Mesendoderm (in vitro differentiated cells): ENCODE data around the gene PPP1R13B.

ENCODE experiments used
- DNase-seq: peaks from one replicate; pipeline ENCODE4 v3.0.0; 2013
- H2AK5ac ChIP-seq: 2 replicates; pipeline ENCODE4 v1.6.1; 2013; ENCODE audit warnings: low read length, inconsistent platforms
- H2BK120ac ChIP-seq: 2 replicates; pipeline ENCODE4 v1.6.1; 2013; ENCODE audit warnings: low read depth, mild to moderate bottlenecking, low read length, moderate library complexity, mixed read lengths
- H2BK15ac ChIP-seq: replicated peaks from 2 replicates; pipeline ENCODE4 v1.6.1; 2013; ENCODE audit warnings: low read depth, mild to moderate bottlenecking, moderate library complexity
- H2BK5ac ChIP-seq: 2 replicates; pipeline ENCODE4 v1.6.1; 2013; ENCODE audit warnings: low read length, inconsistent platforms
- H3K18ac ChIP-seq: 2 replicates; pipeline ENCODE4 v1.6.1; 2013; ENCODE audit warnings: mild to moderate bottlenecking, low read length, mixed read lengths
- H3K23ac ChIP-seq: one replicate; pipeline ENCODE4 v1.6.1; 2013; ENCODE audit warnings: low read length
- H3K27ac ChIP-seq: 2 replicates; pipeline ENCODE4 v1.5.1; 2013; ENCODE audit warnings: low read depth, mild to moderate bottlenecking, inconsistent platforms, low read length, moderate library complexity
- H3K27me3 ChIP-seq: 2 replicates; pipeline ENCODE4 v1.6.1; 2013; ENCODE audit warnings: low read length, control low read depth, mild to moderate bottlenecking, inconsistent platforms; ENCODE audit not compliant: insufficient read depth, poor library complexity
- H3K36me3 ChIP-seq: 2 replicates; pipeline ENCODE4 v1.6.1; 2013; ENCODE audit warnings: low read length, inconsistent platforms; ENCODE audit not compliant: control insufficient read depth, insufficient read depth
- H3K4ac ChIP-seq: one replicate; pipeline ENCODE4 v1.6.1; 2013; ENCODE audit warnings: low read depth, mild to moderate bottlenecking, low read length, moderate library complexity
- H3K4me1 ChIP-seq: 2 replicates; pipeline ENCODE4 v1.6.1; 2013; ENCODE audit warnings: low read depth, low read length, inconsistent platforms; ENCODE audit not compliant: control insufficient read depth
- H3K4me2 ChIP-seq: 2 replicates; pipeline ENCODE4 v1.6.1; 2013; ENCODE audit warnings: low read length
- H3K4me3 ChIP-seq: 2 replicates; pipeline ENCODE4 v1.5.1; 2013; ENCODE audit warnings: mild to moderate bottlenecking, low read length
- H3K56ac ChIP-seq: one replicate; pipeline ENCODE4 v1.6.1; 2013; ENCODE audit warnings: low read length
- H3K79me1 ChIP-seq: 2 replicates; pipeline ENCODE4 v1.6.1; 2013; ENCODE audit warnings: low read length, inconsistent platforms
- H3K79me2 ChIP-seq: 2 replicates; pipeline ENCODE4 v1.6.1; 2013; ENCODE audit warnings: mild to moderate bottlenecking, low read length; ENCODE audit not compliant: control insufficient read depth, insufficient read depth
- H3K9ac ChIP-seq: 2 replicates; pipeline ENCODE4 v1.6.1; 2013; ENCODE audit warnings: low read length, inconsistent platforms
- H4K5ac ChIP-seq: one replicate; pipeline ENCODE4 v1.6.1; 2013; ENCODE audit warnings: low read length
- H4K8ac ChIP-seq: one replicate; pipeline ENCODE4 v1.6.1; 2013; ENCODE audit warnings: low read depth, mild to moderate bottlenecking, control low read depth, low read length, moderate library complexity
- WGBS: extraction: QIAGEN DNeasy Blood & Tissue Kit; methylation state at CpG from one replicate; pipeline ENCODE4 v1.1.7; 2013; ENCODE audit warnings: low lambda C conversion rate, missing lambda C conversion rate; ENCODE audit not compliant: insufficient coverage; ENCODE audit errors: extremely low coverage; 5-methylcytosine and 5-hydroxymethylcytosine counted together

PPP1R13B gene

GRCh38 chr14:103703433-103704385 lies 143.7 kb downstream of the PPP1R13B start:
- Histone ChIP-seq H3K79me1 (no peaks in the 10 kb centered on the region), H3K4me3 (no peak overlapping the region), H3K4me2 (no peak overlapping the region), H3K4me1 (no peaks in the 10 kb centered on the region), H3K9ac (no peak overlapping the region), H2AK5ac (no peak overlapping the region), H3K27ac (no peak overlapping the region), H3K36me3 (peaks cover 11% of the 10 kb centered on the region), H3K23ac (no peak overlapping the region), H4K8ac (no peak overlapping the region), H3K79me2 (no peaks in the 10 kb centered on the region), H2BK120ac (no peak overlapping the region), H2BK15ac (no peak overlapping the region), H3K18ac (no peak overlapping the region), H3K4ac (no peak overlapping the region), H4K5ac (no peak overlapping the region), H3K27me3 (no peaks in the 10 kb centered on the region), H3K56ac (no peak overlapping the region), H2BK5ac (no peak overlapping the region)
- WGBS, result no CpG with 5 or more reads among the region's 24 CpGs
- no peak for DNase-seq

- no peak overlapping the region for H2AK5ac ChIP-seq
- DNase-seq, result no peak
- WGBS, result no CpG with 5 or more reads among the region's 29 CpGs
- H3K56ac ChIP-seq, result no peak overlapping the region
- H2BK120ac ChIP-seq, result no peak overlapping the region
- no peak overlapping the region for H4K8ac ChIP-seq
- no peak overlapping the region for H2BK15ac ChIP-seq
- no peaks in the 10 kb centered on the region for H3K27me3 ChIP-seq
- H3K9ac ChIP-seq, result no peak overlapping the region
- H3K36me3 ChIP-seq, result peaks cover 7% of the 10 kb centered on the region
- no peaks in the 10 kb centered on the region for H3K4me1 ChIP-seq
- H3K23ac ChIP-seq, result no peak overlapping the region
- no peak overlapping the region for H2BK5ac ChIP-seq
- H3K18ac ChIP-seq, result no peak overlapping the region
- H3K79me2 ChIP-seq, result no peaks in the 10 kb centered on the region
- H3K4ac ChIP-seq, result no peak overlapping the region
- no peaks in the 10 kb centered on the region for H3K79me1 ChIP-seq
- no peak overlapping the region for H3K4me2 ChIP-seq
- no peak overlapping the region for H4K5ac ChIP-seq
- H3K4me3 ChIP-seq, result no peak overlapping the region
- H3K27ac ChIP-seq, result no peak overlapping the region
These were observed 144.6 kb downstream of the PPP1R13B start for GRCh38 chr14:103702497-103703432.

GRCh38 chr14:103702095-103702494 lies 145.3 kb downstream of the PPP1R13B start:
- no peak overlapping the region for H2BK5ac ChIP-seq
- no peak overlapping the region for H3K4me2 ChIP-seq
- H3K4me1 ChIP-seq, result no peaks in the 10 kb centered on the region
- H3K9ac ChIP-seq, result no peak overlapping the region
- no peak overlapping the region for H2AK5ac ChIP-seq
- H2BK15ac ChIP-seq, result no peak overlapping the region
- no peak for DNase-seq
- no peak overlapping the region for H3K56ac ChIP-seq
- no peak overlapping the region for H3K23ac ChIP-seq
- H3K79me2 ChIP-seq, result no peaks in the 10 kb centered on the region
- no CpG with 5 or more reads among the region's 5 CpGs for WGBS
- no peak overlapping the region for H3K4ac ChIP-seq
- H3K79me1 ChIP-seq, result no peaks in the 10 kb centered on the region
- H3K27ac ChIP-seq, result no peak overlapping the region
- no peak overlapping the region for H3K18ac ChIP-seq
- no peak overlapping the region for H3K4me3 ChIP-seq
- H3K27me3 ChIP-seq, result no peaks in the 10 kb centered on the region
- H3K36me3 ChIP-seq, result peaks cover 7% of the 10 kb centered on the region
- H4K8ac ChIP-seq, result no peak overlapping the region
- H4K5ac ChIP-seq, result no peak overlapping the region
- H2BK120ac ChIP-seq, result no peak overlapping the region

GRCh38 chr14:103700753-103701490 lies 146.5 kb downstream of the PPP1R13B start:
- H2BK15ac ChIP-seq, result no peak overlapping the region
- H3K23ac ChIP-seq, result no peak overlapping the region
- no peak overlapping the region for H4K5ac ChIP-seq
- H3K36me3 ChIP-seq, result peaks cover 7% of the 10 kb centered on the region
- H4K8ac ChIP-seq, result no peak overlapping the region
- H3K79me1 ChIP-seq, result no peaks in the 10 kb centered on the region
- no peak overlapping the region for H3K4me2 ChIP-seq
- DNase-seq, result no peak
- no peaks in the 10 kb centered on the region for H3K79me2 ChIP-seq
- H3K56ac ChIP-seq, result no peak overlapping the region
- H3K18ac ChIP-seq, result no peak overlapping the region
- no peak overlapping the region for H3K4me3 ChIP-seq
- no peak overlapping the region for H3K4ac ChIP-seq
- WGBS, result no CpG with 5 or more reads among the region's 21 CpGs
- H2AK5ac ChIP-seq, result no peak overlapping the region
- H3K27me3 ChIP-seq, result no peaks in the 10 kb centered on the region
- no peak overlapping the region for H2BK5ac ChIP-seq
- H3K4me1 ChIP-seq, result no peaks in the 10 kb centered on the region
- H2BK120ac ChIP-seq, result no peak overlapping the region
- H3K9ac ChIP-seq, result no peak overlapping the region
- H3K27ac ChIP-seq, result no peak overlapping the region

DNA sequence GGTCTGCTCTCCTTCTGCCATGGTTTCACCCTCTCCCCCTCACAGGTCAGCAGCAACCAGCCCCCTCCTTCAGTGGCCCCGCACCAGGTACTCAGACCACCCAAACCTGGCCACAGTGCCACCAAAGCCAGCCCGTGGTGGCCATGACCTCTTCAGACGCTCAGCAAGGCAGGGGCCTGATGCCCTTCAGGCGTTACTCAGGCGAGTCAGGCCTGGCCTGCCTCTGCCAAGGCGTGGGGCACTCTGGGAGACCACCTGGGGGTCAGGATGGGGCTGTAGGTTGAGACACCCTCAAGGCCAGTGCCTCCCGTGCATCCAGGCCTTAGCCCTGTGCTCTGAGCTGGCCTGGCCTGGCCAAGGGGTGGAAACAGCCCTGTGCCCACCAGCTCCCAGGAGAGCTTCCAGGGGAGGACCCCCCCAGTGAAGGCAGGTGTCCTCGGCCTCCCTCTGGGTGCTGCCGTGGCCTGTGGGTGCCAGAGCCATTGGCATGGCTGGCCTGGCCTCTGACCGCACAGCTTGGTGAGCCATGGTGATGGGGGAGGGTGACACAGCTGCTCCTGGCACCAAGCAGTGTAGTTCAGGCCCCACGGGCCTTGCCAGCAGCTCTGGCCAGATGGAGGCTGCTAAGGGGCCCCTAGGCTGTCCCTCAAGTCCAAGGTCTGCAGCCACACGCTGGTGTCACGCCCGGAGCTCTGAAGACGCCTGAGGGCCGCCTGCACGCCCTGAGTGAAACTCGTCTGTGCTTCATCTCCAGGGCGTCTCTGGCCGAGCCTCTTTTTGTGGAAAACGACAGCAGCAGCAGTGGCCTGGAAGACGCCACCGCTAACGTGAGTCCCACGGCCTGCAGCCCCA lies 147.2 kb downstream of the PPP1R13B start:
- Histone ChIP-seq H3K4me2 (no peak overlapping the region), H4K8ac (no peak overlapping the region), H3K27me3 (no peaks in the 10 kb centered on the region), H3K23ac (no peak overlapping the region), H3K4me3 (no peak overlapping the region), H2BK15ac (no peak overlapping the region), H2BK120ac (no peak overlapping the region), H3K18ac (no peak overlapping the region), H3K9ac (no peak overlapping the region), H3K36me3 (peaks cover 7% of the 10 kb centered on the region), H3K4ac (no peak overlapping the region), H3K79me1 (no peaks in the 10 kb centered on the region), H3K56ac (no peak overlapping the region), H3K27ac (no peak overlapping the region), H3K4me1 (no peaks in the 10 kb centered on the region), H2BK5ac (no peak overlapping the region), H2AK5ac (no peak overlapping the region), H3K79me2 (no peaks in the 10 kb centered on the region), H4K5ac (no peak overlapping the region)
- no peak for DNase-seq
- WGBS, result no CpG with 5 or more reads among the region's 25 CpGs
